IMR-90 (cell line): ENCODE data around the gene TFEB. TPM values are rescaled to one million over a fixed set of nuclear protein-coding genes. Genes with fewer than 3 reads are reported as not detected.

Source experiments
- ATAC-seq: fragments of 200-7000 bp; cut with Tn5 transposase; 2 replicates; pipeline ENCODE4 v1.9.1; 2020; ENCODE audit warnings: low read depth, mild to moderate bottlenecking, moderate library complexity
- BruUV-seq: library from RNA; stranded (reverse); fragments of 400-500 nt; replicated peaks from 2 replicates; lab custom pipeline; 2021; lab: Mats Ljungman, UMichigan
- CTCF ChIA-PET: fragments of 300-600 bp; formaldehyde crosslinking; extraction: SDS; loops from one replicate; lab custom pipeline; 2021; ENCODE audit warnings: antibody characterized with exemption; lab: Yijun Ruan, JAX
- POLR2A ChIA-PET: fragments of 300-600 bp; sonication (Branson Sonifier 250); formaldehyde crosslinking; loops from one replicate; lab custom pipeline; 2022; ENCODE audit warnings: antibody characterized with exemption; ENCODE audit not compliant: unreplicated experiment; lab: Charles Lee
- DNase-seq: peaks from one replicate; pipeline ENCODE4 v3.0.0; 2013
- H2AFZ ChIP-seq: replicated peaks from 2 replicates; pipeline ENCODE3; 2013; ENCODE audit warnings: low read length, mild to moderate bottlenecking; ENCODE audit not compliant: poor library complexity
- H2AK5ac ChIP-seq: 2 replicates; pipeline ENCODE4 v1.6.1; 2013; ENCODE audit warnings: low read depth, low read length, inconsistent platforms
- H2AK9ac ChIP-seq: replicated peaks from 2 replicates; pipeline ENCODE3; 2013; ENCODE audit warnings: mild to moderate bottlenecking, low read depth, low read length, moderate library complexity; ENCODE audit not compliant: poor library complexity
- H2BK120ac ChIP-seq: 2 replicates; pipeline ENCODE4 v1.6.1; 2013; ENCODE audit warnings: low read depth, low read length, inconsistent platforms
- H2BK15ac ChIP-seq: 3 replicates; pipeline ENCODE4 v1.6.1; 2013; ENCODE audit warnings: low read depth, low read length, inconsistent platforms
- H2BK20ac ChIP-seq: 2 replicates; pipeline ENCODE4 v1.6.1; 2013; ENCODE audit warnings: low read depth, mild to moderate bottlenecking, inconsistent platforms, low read length, moderate library complexity
- H2BK5ac ChIP-seq: 2 replicates; pipeline ENCODE4 v1.6.1; 2013; ENCODE audit warnings: mild to moderate bottlenecking, low read depth, low read length, inconsistent platforms; ENCODE audit not compliant: poor library complexity, severe bottlenecking
- H3K14ac ChIP-seq: replicated peaks from 2 replicates; pipeline ENCODE4 v1.6.1; 2013; ENCODE audit warnings: low read depth, low read length, inconsistent platforms
- H3K18ac ChIP-seq: 2 replicates; pipeline ENCODE4 v1.6.1; 2013; ENCODE audit warnings: low read depth, low read length, control low read depth
- H3K23ac ChIP-seq: 2 replicates; pipeline ENCODE4 v1.6.1; 2013; ENCODE audit warnings: low read depth, low read length, inconsistent platforms
- H3K27ac ChIP-seq: 2 replicates; pipeline ENCODE4 v1.5.1; 2013; ENCODE audit warnings: mild to moderate bottlenecking, control low read depth, low read length; ENCODE audit not compliant: insufficient read depth
- H3K27me3 ChIP-seq: 2 replicates; pipeline ENCODE4 v1.6.1; 2013; ENCODE audit warnings: low read length; ENCODE audit not compliant: control insufficient read depth, insufficient read depth
- H3K36me3 ChIP-seq: 2 replicates; pipeline ENCODE4 v1.6.1; 2013; ENCODE audit warnings: low read length, mixed read lengths; ENCODE audit not compliant: control insufficient read depth, insufficient read depth
- H3K4ac ChIP-seq: 2 replicates; pipeline ENCODE4 v1.6.1; 2013; ENCODE audit warnings: low read depth, low read length, inconsistent platforms
- H3K4me1 ChIP-seq: 2 replicates; pipeline ENCODE4 v1.6.1; 2013; ENCODE audit warnings: low read length, mixed read lengths; ENCODE audit not compliant: control insufficient read depth, insufficient read depth
- H3K4me2 ChIP-seq: 2 replicates; pipeline ENCODE4 v1.6.1; 2013; ENCODE audit warnings: low read depth, mild to moderate bottlenecking, control low read depth, low read length, moderate library complexity
- H3K4me3 ChIP-seq: 2 replicates; pipeline ENCODE4 v1.5.1; 2013; ENCODE audit warnings: low read depth, mild to moderate bottlenecking, control low read depth, low read length, moderate library complexity; ENCODE audit not compliant: insufficient read depth
- H3K56ac ChIP-seq: 2 replicates; pipeline ENCODE4 v1.6.1; 2013; ENCODE audit warnings: low read length, inconsistent platforms; ENCODE audit not compliant: insufficient read depth; ENCODE audit errors: extremely low read depth
- H3K79me1 ChIP-seq, 2 experiments: 2 replicates each; pipeline ENCODE4 v1.6.1; 2013; ENCODE audit warnings: low read length in 2 of 2, inconsistent platforms in 1 of 2, low read depth in 1 of 2
- H3K9ac ChIP-seq: 2 replicates; pipeline ENCODE4 v1.6.1; 2013; ENCODE audit warnings: low read depth, low read length, control low read depth
- H3K9me1 ChIP-seq: 2 replicates; pipeline ENCODE4 v1.6.1; 2013; ENCODE audit warnings: low read length, inconsistent platforms; ENCODE audit not compliant: insufficient read depth
- H3K9me3 ChIP-seq: 2 replicates; pipeline ENCODE4 v1.6.1; 2013; ENCODE audit warnings: low read length; ENCODE audit not compliant: control insufficient read depth, insufficient read depth
- H4K20me1 ChIP-seq: 2 replicates; pipeline ENCODE4 v1.6.1; 2013; ENCODE audit warnings: low read length, inconsistent platforms; ENCODE audit not compliant: insufficient read depth
- H4K5ac ChIP-seq: 2 replicates; pipeline ENCODE4 v1.6.1; 2013; ENCODE audit warnings: mild to moderate bottlenecking, low read depth, low read length, control low read depth
- H4K8ac ChIP-seq, 2 experiments: 2 replicates each; pipeline ENCODE4 v1.6.1; 2013; ENCODE audit warnings: low read depth in 2 of 2, low read length in 2 of 2, control low read depth in 1 of 2, inconsistent platforms in 1 of 2
- H4K91ac ChIP-seq: 2 replicates; pipeline ENCODE4 v1.6.1; 2013; ENCODE audit warnings: low read depth, low read length, inconsistent platforms; ENCODE audit not compliant: insufficient read depth
- BHLHE40 ChIP-seq: fragments of 150-350 bp; IDR thresholded peaks from 2 replicates; pipeline ENCODE4 v1.6.1; 2016; ENCODE audit warnings: mild to moderate bottlenecking, low read depth, low read length
- CEBPB ChIP-seq: IDR thresholded peaks from 2 replicates; pipeline ENCODE4 v1.6.1; 2012; ENCODE audit warnings: low read depth, low read length, improper control_type of control experiment
- CHD1 ChIP-seq: IDR thresholded peaks from 2 replicates; pipeline ENCODE4 v1.6.1; 2012; ENCODE audit warnings: low read depth, low read length, improper control_type of control experiment
- FOS ChIP-seq: fragments of 150-350 bp; IDR thresholded peaks from 2 replicates; pipeline ENCODE4 v1.6.1; 2016; ENCODE audit warnings: low read depth, low read length
- MAFK ChIP-seq: IDR thresholded peaks from 2 replicates; pipeline ENCODE4 v1.6.1; 2012; ENCODE audit warnings: low read depth, low read length, improper control_type of control experiment
- MAZ ChIP-seq: IDR thresholded peaks from 2 replicates; pipeline ENCODE4 v1.6.1; 2012; ENCODE audit warnings: low read depth, mild to moderate bottlenecking, low read length, improper control_type of control experiment, moderate library complexity, borderline replicate concordance
- MXI1 ChIP-seq: IDR thresholded peaks from 2 replicates; pipeline ENCODE4 v1.6.1; 2012; ENCODE audit warnings: low read depth, mild to moderate bottlenecking, low read length, moderate library complexity, borderline replicate concordance
- NFE2L2 ChIP-seq: fragments of 150-350 bp; IDR thresholded peaks from 2 replicates; pipeline ENCODE4 v1.6.1; 2016; ENCODE audit warnings: low read depth, mild to moderate bottlenecking, low read length
- POLR2A ChIP-seq: IDR thresholded peaks from 2 replicates; pipeline ENCODE4 v1.6.1; 2012; ENCODE audit warnings: mild to moderate bottlenecking, low read depth, low read length
- RAD21 ChIP-seq: IDR thresholded peaks from 2 replicates; pipeline ENCODE4 v1.6.1; 2012; ENCODE audit warnings: low read length, improper control_type of control experiment
- RCOR1 ChIP-seq: IDR thresholded peaks from 2 replicates; pipeline ENCODE4 v1.6.1; 2012; ENCODE audit warnings: mild to moderate bottlenecking, low read length, improper control_type of control experiment; ENCODE audit not compliant: insufficient replicate concordance
- RFX5 ChIP-seq: IDR thresholded peaks from 2 replicates; pipeline ENCODE4 v1.8.0; 2012; ENCODE audit warnings: low read depth, mild to moderate bottlenecking, low read length, moderate library complexity
- SMC3 ChIP-seq: fragments of 150-350 bp; IDR thresholded peaks from 2 replicates; pipeline ENCODE4 v1.6.1; 2016; ENCODE audit warnings: low read depth, mild to moderate bottlenecking, antibody characterized with exemption, low read length, moderate library complexity
- WGBS, 2 experiments: methylation state at CpG; one replicate each; pipeline versions ENCODE4 v1.1.5 to v1.1.7; 2013; ENCODE audit warnings: missing lambda C conversion rate in 2 of 2; ENCODE audit not compliant: insufficient read length in 1 of 2; ENCODE audit errors: extremely low coverage in 2 of 2; 5-methylcytosine and 5-hydroxymethylcytosine counted together
- dilution Hi-C: fragments of 300-500 bp; cut with HindIII; formaldehyde crosslinking; loops from one replicate; pipeline ENCODE4 v1.14.3; 2018; ENCODE audit warnings: low sequenced_read_pairs; ENCODE audit not compliant: unreplicated experiment
- in situ Hi-C: fragments of 300-500 bp; cut with MboI; formaldehyde crosslinking; loops from 3 replicates; pipeline ENCODE4 v1.14.3; 2019; ENCODE audit warnings: low sequenced_read_pairs, inconsistent platforms, mixed read lengths
- intact Hi-C: fragments of 100-400 bp; cut with micrococcal nuclease; formaldehyde crosslinking; loops from 2 replicates; pipeline ENCODE4 v1.10.0; 2022
- polyA plus RNA-seq, 3 experiments: library from polyadenylated mRNA; depleted of rRNA; stranded (reverse); fragments of >200 nt; gene quantifications; 2 replicates each; pipeline ENCODE4 v1.2.3, GENCODE V29; 2012; ENCODE audit warnings: low replicate concordance in 1 of 3
- total RNA-seq: library from RNA; depleted of rRNA; stranded (reverse); fragments of >200 nt; gene quantifications from 2 replicates; pipeline ENCODE4 v1.2.3, GENCODE V29; 2012
- TF ChIP-seq, protein P1 (sequence below): fragments of 150-350 bp; IDR thresholded peaks from 2 replicates; pipeline ENCODE4 v1.6.1; 2017; ENCODE audit warnings: mild to moderate bottlenecking, antibody characterized with exemption, low read length, low read depth
- TF ChIP-seq, protein P2 (sequence below): fragments of 150-350 bp; IDR thresholded peaks from 2 replicates; pipeline ENCODE4 v1.6.1; 2016; ENCODE audit warnings: low read depth, mild to moderate bottlenecking, low read length, moderate library complexity, borderline replicate concordance
- TF ChIP-seq, protein P3 (sequence below): conservative IDR thresholded peaks from 2 replicates; pipeline ENCODE4 v1.5.1; 2012; ENCODE audit warnings: mild to moderate bottlenecking, low read depth, low read length, improper control_type of control experiment

TFEB gene
- total and polyA plus RNA-seq, 2 of the 4 experiments (the other 2 are of a cell fraction): 4.5 to 4.9 TPM

DNA sequence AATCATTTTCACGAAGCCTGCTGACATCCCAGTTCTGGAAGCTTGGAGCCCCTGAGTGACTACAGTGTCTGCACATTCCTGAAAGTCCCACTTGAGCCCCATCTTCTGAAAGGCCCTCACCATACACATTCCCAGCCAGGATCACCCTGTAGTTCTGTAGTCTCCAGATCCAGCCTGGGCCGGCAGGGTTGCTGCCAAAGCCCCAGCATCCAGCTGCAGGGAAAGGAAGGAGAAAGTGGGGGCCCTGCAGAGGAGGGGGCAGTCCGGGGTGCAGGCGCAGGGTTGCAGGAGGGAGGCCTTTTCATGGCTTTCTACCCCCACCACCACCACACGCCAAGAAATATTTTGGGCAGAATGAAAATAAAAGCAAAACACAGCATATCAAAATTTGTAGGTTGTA lies 71.1 kb downstream of the TFEB start:
- no peak overlapping the region for H3K18ac ChIP-seq
- H3K23ac ChIP-seq: no peak overlapping the region
- no peak overlapping the region for H3K9ac ChIP-seq
- ATAC-seq (no peak), DNase-seq (no peak)
- no peak overlapping the region for H3K4me3 ChIP-seq
- no peak overlapping the region for H3K27ac ChIP-seq
- no peak overlapping the region for H2AK9ac ChIP-seq
- peaks cover 35% of the 10 kb centered on the region for H3K27me3 ChIP-seq
- BruUV-seq: no TSS peak
- no CpG with 5 or more reads among the region's 5 CpGs for WGBS, 2 experiments
- intact Hi-C loops: no loop called here
- H2AK5ac ChIP-seq: no peak overlapping the region
- H2BK15ac ChIP-seq: no peak overlapping the region
- no peaks in the 10 kb centered on the region for H3K9me1 ChIP-seq
- H2AFZ ChIP-seq: no peak overlapping the region
- H3K36me3 ChIP-seq: no peaks in the 10 kb centered on the region
- no peak overlapping the region for H2BK20ac ChIP-seq
- H3K9me3 ChIP-seq: peaks cover 2% of the 10 kb centered on the region; the same call in 1 of the 2 replicates
- ChIA-PET CTCF (no interaction called here), POLR2A (no interaction called here)
- no peak overlapping the region for H3K4ac ChIP-seq
- H4K8ac ChIP-seq: no peak overlapping the region
- H4K91ac ChIP-seq: no peak overlapping the region
- H4K5ac ChIP-seq: no peak overlapping the region
- in situ Hi-C loops: no loop called here
- dilution Hi-C loops: no loop called here
- no peaks in the 10 kb centered on the region for H4K20me1 ChIP-seq
- TF ChIP-seq MXI1 (no peak), CEBPB (no peak), NFE2L2 (no peak), CHD1 (no peak), SMC3 (no peak), MAFK (no peak), RFX5 (no peak), FOS (no peak), RAD21 (no peak), BHLHE40 (no peak), RCOR1 (no peak), POLR2A (no peak), MAZ (no peak)
- TF ChIP-seq, protein P1, sequence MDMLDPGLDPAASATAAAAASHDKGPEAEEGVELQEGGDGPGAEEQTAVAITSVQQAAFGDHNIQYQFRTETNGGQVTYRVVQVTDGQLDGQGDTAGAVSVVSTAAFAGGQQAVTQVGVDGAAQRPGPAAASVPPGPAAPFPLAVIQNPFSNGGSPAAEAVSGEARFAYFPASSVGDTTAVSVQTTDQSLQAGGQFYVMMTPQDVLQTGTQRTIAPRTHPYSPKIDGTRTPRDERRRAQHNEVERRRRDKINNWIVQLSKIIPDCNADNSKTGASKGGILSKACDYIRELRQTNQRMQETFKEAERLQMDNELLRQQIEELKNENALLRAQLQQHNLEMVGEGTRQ: no peak
- TF ChIP-seq, protein P2, sequence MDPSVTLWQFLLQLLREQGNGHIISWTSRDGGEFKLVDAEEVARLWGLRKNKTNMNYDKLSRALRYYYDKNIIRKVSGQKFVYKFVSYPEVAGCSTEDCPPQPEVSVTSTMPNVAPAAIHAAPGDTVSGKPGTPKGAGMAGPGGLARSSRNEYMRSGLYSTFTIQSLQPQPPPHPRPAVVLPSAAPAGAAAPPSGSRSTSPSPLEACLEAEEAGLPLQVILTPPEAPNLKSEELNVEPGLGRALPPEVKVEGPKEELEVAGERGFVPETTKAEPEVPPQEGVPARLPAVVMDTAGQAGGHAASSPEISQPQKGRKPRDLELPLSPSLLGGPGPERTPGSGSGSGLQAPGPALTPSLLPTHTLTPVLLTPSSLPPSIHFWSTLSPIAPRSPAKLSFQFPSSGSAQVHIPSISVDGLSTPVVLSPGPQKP: no peak
- TF ChIP-seq, protein P3, sequence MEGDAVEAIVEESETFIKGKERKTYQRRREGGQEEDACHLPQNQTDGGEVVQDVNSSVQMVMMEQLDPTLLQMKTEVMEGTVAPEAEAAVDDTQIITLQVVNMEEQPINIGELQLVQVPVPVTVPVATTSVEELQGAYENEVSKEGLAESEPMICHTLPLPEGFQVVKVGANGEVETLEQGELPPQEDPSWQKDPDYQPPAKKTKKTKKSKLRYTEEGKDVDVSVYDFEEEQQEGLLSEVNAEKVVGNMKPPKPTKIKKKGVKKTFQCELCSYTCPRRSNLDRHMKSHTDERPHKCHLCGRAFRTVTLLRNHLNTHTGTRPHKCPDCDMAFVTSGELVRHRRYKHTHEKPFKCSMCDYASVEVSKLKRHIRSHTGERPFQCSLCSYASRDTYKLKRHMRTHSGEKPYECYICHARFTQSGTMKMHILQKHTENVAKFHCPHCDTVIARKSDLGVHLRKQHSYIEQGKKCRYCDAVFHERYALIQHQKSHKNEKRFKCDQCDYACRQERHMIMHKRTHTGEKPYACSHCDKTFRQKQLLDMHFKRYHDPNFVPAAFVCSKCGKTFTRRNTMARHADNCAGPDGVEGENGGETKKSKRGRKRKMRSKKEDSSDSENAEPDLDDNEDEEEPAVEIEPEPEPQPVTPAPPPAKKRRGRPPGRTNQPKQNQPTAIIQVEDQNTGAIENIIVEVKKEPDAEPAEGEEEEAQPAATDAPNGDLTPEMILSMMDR: no peak
- H2BK120ac ChIP-seq: no peak overlapping the region
- no peaks in the 10 kb centered on the region for H3K4me1 ChIP-seq
- no peaks in the 10 kb centered on the region for H3K79me1 ChIP-seq
- no peak overlapping the region for H3K14ac ChIP-seq
- no peak overlapping the region for H3K56ac ChIP-seq
- H2BK5ac ChIP-seq: no peak overlapping the region
- no peak overlapping the region for H3K4me2 ChIP-seq
